Prostate gland (tissue), 2 donors: ENCODE results near the gene CDK4. TPM values are rescaled to one million over a fixed set of nuclear protein-coding genes. Genes with fewer than 3 reads are reported as not detected.
A peak's percentile ranks its signal among the peaks of the same experiment; 100 is the strongest.

ENCODE experiments used
- DNase-seq: peaks from one replicate; pipeline ENCODE4 v3.0.0-alpha.2; 2019; ENCODE audit warnings: low spot score
- H3K27ac ChIP-seq, 2 donors: fragments of 200-600 bp; sonication (generic); 2 replicates each; pipeline ENCODE4 v1.5.1; 2017 to 2019
- H3K27me3 ChIP-seq: fragments of 200-600 bp; sonication (generic); replicated peaks from 2 replicates; pipeline ENCODE4 v1.5.1; 2019; ENCODE audit not compliant: insufficient read depth
- H3K36me3 ChIP-seq, 2 donors: fragments of 200-600 bp; sonication (generic); 1 replicate in 1 of 2; 2 replicates in 1 of 2; pipeline versions ENCODE4 v1.5.1 to v1.8.1; 2017 to 2019
- H3K4me1 ChIP-seq: fragments of 200-600 bp; sonication (generic); replicated peaks from 2 replicates; pipeline ENCODE4 v1.5.1; 2019
- H3K4me3 ChIP-seq, 2 donors: fragments of 200-600 bp; sonication (generic); 2 replicates each; pipeline ENCODE4 v1.5.1; 2017 to 2019
- H3K9me3 ChIP-seq: fragments of 200-600 bp; sonication (generic); 2 replicates; pipeline ENCODE4 v1.5.1; 2017
- POLR2A ChIP-seq: fragments of 450-650 bp; IDR thresholded peaks from one replicate; pipeline ENCODE4 v1.6.1; 2016; ENCODE audit warnings: antibody characterized with exemption, mild to moderate bottlenecking
- POLR2AphosphoS5 ChIP-seq: sonication (generic); formaldehyde crosslinking; IDR thresholded peaks from one replicate; pipeline ENCODE4 v1.6.1; 2017; ENCODE audit warnings: antibody characterized with exemption
- WGBS: methylation state at CpG from one replicate; pipeline ENCODE4 v1.1.5; 2018; 5-methylcytosine and 5-hydroxymethylcytosine counted together
- intact Hi-C: fragments of 100-400 bp; cut with DNase I; formaldehyde crosslinking; loops from one replicate; pipeline ENCODE4 v1.14.2; 2022
- total RNA-seq, 2 donors: library from RNA; depleted of rRNA; stranded (reverse); fragments of >200 nt; gene quantifications; one replicate each; pipeline ENCODE4 v1.1.0, GENCODE V29; 2016
- TF ChIP-seq, protein P1 (sequence below), 4 experiments: fragments of 200-600 bp in 2 of 4; fragments of 450-650 bp in 2 of 4; sonication (generic) in 2 of 4; IDR thresholded peaks; 1 replicate in 3 of 4; 2 replicates in 1 of 4; pipeline ENCODE4 v1.5.1; 2016 to 2019; ENCODE audit warnings: antibody characterized with exemption in 4 of 4, mild to moderate bottlenecking in 2 of 4, moderate library complexity in 2 of 4

The CDK4 gene
- total RNA-seq, 2 donors from 2014 or later: 97.5 to 103 TPM

DNA sequence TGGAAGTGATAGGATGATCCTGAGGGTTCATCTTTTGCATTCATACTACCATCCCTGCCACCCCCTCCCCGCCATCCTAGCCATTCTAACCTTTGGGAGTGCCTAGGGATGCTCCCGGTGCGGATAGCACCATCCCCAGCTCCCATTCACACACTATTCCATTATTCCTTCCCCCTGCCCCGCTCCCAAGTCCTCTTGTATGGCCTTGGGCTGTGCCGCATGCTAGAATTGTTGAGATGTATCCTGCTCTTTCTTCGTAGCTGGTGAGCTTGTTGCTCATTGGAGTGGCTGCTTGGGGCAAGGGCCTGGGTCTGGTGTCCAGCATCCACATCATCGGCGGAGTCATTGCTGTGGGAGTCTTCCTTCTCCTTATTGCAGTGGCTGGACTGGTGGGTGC lies 6.6 kb downstream of the CDK4 start:
- no peaks in the 10 kb centered on the region for H3K9me3 ChIP-seq
- H3K27me3 ChIP-seq: peaks cover 2% of the 10 kb centered on the region
- H3K4me3 ChIP-seq: peak overlapping the region; percentile 68 to 75
- intact Hi-C loops: no loop called here
- H3K27ac ChIP-seq: peak overlapping the region; percentile 94 to 95
- 41% methylated on average over 8 of the region's 8 CpGs for WGBS
- no peak for TF ChIP-seq POLR2A
- TF ChIP-seq, protein P1, sequence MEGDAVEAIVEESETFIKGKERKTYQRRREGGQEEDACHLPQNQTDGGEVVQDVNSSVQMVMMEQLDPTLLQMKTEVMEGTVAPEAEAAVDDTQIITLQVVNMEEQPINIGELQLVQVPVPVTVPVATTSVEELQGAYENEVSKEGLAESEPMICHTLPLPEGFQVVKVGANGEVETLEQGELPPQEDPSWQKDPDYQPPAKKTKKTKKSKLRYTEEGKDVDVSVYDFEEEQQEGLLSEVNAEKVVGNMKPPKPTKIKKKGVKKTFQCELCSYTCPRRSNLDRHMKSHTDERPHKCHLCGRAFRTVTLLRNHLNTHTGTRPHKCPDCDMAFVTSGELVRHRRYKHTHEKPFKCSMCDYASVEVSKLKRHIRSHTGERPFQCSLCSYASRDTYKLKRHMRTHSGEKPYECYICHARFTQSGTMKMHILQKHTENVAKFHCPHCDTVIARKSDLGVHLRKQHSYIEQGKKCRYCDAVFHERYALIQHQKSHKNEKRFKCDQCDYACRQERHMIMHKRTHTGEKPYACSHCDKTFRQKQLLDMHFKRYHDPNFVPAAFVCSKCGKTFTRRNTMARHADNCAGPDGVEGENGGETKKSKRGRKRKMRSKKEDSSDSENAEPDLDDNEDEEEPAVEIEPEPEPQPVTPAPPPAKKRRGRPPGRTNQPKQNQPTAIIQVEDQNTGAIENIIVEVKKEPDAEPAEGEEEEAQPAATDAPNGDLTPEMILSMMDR (IDR thresholded peaks at IDR 0.05): no peak
- TF ChIP-seq POLR2AphosphoS5: no peak
- no peak for DNase-seq
- H3K36me3 ChIP-seq: peaks cover 0 to 4% of the 10 kb centered on the region in 2 donors
- H3K4me1 ChIP-seq: no peaks in the 10 kb centered on the region

GRCh38 chr12:57744777-57745484 lies 7.2 kb downstream of the CDK4 start, which contains the start of gene TSPAN31:
Gene TSPAN31 (plus strand): TSS chr12:57745039. CDS start chr12:57745155, 116 bp downstream.
- H3K27ac ChIP-seq: peak within 1 kb of the TSS; percentile 94 to 95
- H3K9me3 ChIP-seq: no peaks in the 10 kb centered on the region
- intact Hi-C loops: no loop called here
- peak; percentile 97 for DNase-seq
- under 1% methylated on average over 29 of the region's 29 CpGs for whole genome bisulfite sequencing
- TF ChIP-seq POLR2AphosphoS5 (peak; percentile 97), POLR2A (peak; percentile 64)
- TF ChIP-seq, protein P1 (IDR thresholded peaks at IDR 0.05): peak in 2 of 4 experiments; percentile 36 to 41
- H3K27me3 ChIP-seq: peaks cover 2% of the 10 kb centered on the region
- peaks cover 0 to 4% of the 10 kb centered on the region in 2 donors for H3K36me3 ChIP-seq
- H3K4me3 ChIP-seq: peak within 1 kb of the TSS; percentile 68 to 75
- no peaks in the 10 kb centered on the region for H3K4me1 ChIP-seq

DNA sequence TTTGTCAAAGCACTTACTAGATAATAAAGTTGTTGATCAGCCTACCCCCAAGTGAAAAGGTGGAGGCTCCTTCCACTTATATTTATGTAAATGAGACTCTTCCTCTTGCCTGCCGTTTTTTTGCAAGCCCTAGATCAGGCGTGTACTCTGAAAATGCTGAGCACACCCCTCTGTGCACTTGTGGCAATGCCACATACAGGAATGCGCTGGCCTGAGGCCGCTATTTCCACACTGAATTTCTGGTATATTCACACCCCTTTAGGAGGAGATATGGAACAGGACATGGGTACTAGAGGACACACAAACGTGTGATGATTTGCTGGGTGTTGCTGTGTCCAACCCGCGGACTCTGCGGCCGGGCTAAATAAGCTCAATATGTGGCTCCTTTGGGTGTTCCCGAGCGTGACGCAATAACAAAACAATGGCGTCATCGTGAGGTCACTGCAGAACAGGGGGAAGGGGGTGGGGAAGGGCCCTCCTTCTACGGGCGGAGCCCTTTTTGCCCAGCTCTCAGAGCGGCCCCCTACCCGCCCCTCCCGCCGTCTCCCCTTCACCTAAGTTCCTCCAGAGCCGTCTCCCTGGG lies 7.8 kb downstream of the CDK4 start:
- H3K27ac ChIP-seq: peak overlapping the region; percentile 94 to 95
- H3K36me3 ChIP-seq: peaks cover 0 to 4% of the 10 kb centered on the region in 2 donors
- intact Hi-C loops: no loop called here
- no peaks in the 10 kb centered on the region for H3K4me1 ChIP-seq
- 9% methylated on average over 21 of the region's 21 CpGs for WGBS
- H3K27me3 ChIP-seq: peaks cover 2% of the 10 kb centered on the region
- H3K9me3 ChIP-seq: no peaks in the 10 kb centered on the region
- TF ChIP-seq, protein P1 (IDR thresholded peaks at IDR 0.05): no peak
- TF ChIP-seq POLR2A (no peak), POLR2AphosphoS5 (no peak)
- peak overlapping the region; percentile 68 to 75 for H3K4me3 ChIP-seq
- peak; percentile 42 for DNase-seq

DNA sequence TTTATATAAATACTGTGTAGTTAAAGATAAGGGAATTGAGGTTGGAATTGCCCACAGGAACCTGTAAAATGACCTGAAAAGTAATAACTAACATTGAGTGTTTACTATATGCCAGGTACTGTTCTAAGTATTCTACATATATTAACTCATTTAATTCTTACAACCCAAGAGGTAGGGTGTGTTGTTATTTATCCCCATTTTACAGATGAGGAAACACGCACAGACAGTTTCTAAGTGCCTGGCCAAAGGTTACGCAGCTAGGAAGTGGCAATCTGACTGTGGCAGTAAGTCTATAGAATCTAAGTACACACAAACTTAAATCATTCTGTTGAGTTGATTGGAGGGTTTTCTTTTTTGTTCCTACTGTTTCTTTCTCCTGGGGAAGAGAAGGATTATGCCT lies 8.3 kb downstream of the CDK4 start:
- intact Hi-C loops: no loop called here
- H3K9me3 ChIP-seq: no peaks in the 10 kb centered on the region
- H3K4me3 ChIP-seq: no peak overlapping the region
- H3K36me3 ChIP-seq: peaks cover 0 to 4% of the 10 kb centered on the region in 2 donors
- DNase-seq: no peak
- H3K4me1 ChIP-seq: no peaks in the 10 kb centered on the region
- H3K27me3 ChIP-seq: peaks cover 2% of the 10 kb centered on the region
- WGBS: 90% methylated on average over 2 of the region's 2 CpGs
- H3K27ac ChIP-seq: no peak overlapping the region
- TF ChIP-seq POLR2AphosphoS5: no peak
- TF ChIP-seq, protein P1 (IDR thresholded peaks at IDR 0.05): no peak
- TF ChIP-seq POLR2A: no peak
